ENCODE measurements around the gene HIPK2.

The HIPK2 gene

DNA sequence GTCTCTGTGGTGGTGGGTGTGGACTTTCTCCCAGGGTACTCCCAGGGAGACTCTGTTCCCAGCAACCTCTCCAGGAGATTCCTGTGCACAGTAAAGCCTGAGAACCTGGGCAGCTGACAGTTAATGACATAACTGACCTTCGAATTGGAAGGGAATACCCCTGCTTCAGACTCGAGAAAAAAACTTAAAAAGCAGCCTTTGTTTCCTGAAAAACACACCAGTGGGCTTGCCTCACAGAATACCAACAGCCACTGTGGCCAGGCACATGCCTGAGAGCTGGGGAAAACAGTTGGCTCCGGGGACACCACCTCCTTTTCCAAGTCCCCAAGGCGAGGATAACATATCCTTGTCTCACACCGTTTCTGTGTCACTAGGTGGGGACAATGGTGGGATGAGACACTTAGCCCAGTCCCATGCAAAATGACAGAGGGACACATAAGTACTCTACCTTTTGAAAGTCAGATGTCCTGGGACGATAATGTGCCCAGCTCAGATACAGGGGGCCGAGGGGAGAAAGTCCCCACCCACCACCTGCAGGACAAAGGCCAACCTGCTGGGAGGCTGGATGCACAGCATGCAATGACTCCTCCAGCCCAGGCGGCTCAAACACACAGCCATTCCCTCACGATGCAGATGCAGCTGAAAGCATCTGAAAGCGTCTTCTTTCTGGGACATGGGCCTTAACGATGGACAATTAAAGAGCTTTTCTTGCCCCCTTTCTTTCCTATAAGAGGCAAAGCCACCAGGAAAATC lies 65.6 kb downstream of the HIPK2 start:
- DNase-seq = no peak

DNA sequence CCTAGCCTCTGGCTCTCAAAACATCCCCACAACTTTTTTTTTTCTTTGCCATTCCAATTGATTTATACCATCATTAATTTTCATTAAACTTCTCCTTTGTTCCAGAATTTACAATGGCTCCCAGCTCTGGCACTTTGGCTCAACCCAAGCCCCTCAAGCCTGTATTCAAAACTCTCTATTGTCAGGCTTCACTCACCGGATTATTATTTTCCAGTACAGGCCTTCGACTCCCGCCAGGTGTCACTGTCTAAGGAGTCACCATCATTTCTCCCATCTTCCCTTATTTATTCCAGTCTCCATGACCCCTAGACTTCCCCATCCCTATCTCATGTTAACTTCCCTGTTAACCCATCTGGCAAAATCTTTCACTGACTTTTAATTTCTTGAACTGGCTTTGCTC lies 67.8 kb downstream of the HIPK2 start:
- DNase-seq = no peak

DNA sequence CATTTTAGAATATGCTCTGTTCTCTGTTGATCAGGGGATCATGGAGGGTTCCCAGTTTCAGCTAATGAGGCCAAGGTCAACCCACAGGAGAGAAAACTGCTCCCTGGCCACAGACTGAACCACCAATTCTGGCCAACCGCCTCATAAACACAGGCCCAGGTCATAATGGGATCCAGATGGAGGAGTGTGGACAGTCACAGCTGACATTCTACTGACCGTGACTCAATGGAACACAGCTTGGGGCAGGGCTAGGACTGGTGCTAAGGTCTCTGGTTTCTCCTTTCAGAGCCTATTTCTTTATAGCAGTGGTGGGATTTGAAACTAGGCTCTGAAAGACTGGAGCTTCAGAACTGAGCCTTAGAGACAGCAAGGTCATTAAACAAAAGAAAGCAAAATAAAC lies 68.3 kb downstream of the HIPK2 start:
- no peak for DNase-seq

DNA sequence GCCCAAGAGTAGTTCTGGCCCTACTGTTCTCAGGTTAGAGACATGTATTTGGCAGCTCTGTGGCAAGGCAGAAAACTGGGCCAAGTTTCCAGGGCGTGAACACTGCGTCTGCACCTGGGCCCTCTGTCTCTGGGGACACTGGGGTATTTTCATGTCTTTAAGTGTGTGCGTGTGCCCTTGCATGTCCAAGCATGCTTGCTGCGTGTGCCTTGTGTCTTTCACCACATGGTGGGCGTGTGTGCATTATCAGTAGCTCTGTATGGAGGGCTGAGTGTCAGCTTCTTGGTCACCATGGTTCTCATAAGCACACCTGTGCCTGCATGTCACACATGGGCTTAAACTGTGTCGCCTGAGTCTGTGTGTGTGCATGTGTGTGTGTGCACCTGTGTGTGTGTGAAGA lies 69.3 kb downstream of the HIPK2 start:
- peak; percentile 77 for DNase-seq

DNA sequence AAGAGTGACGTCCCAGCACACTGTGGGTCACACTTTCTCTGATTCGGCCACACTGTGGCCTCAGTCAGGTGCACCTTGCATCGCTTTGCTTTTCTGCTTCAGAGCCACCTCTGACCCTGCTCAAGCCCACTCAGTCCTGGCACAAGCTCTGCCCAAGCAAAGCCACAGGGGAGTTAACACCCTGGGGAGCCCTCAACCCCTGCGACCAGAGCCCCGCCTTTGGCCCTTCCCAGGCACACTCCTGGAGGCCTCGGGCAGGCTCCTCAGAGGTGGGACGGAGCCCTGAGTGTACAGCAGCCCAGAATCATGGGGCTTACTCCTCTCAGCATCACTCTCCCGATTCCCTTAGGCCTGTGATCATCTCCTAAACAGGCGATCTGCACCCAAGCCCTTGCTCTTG lies 71.0 kb downstream of the HIPK2 start:
- no peak for DNase-seq

DNA sequence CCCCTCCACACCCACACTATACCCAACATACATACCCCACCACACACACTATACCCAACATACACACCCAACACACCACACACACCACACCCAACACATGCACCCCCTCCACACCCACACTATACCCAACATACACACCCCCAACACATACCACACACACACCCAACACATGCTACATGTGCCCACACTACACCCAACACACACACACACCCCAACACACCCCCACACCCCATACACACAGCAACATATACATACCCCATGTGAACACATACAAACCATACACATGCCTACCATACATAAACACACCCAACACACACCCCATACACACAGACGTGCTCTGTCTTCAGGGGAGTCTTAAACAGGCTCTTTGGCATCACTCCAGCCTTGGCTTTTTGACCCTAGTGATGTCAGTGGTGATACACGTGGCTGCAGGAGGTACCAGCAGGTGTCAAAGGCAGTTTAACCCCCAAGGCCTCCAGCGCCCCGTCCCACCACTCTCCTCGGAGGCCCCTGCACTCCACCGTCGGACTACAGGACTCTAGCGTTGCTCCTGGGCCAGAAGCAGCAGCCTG lies 73.4 kb downstream of the HIPK2 start:
- DNase-seq = no peak

DNA sequence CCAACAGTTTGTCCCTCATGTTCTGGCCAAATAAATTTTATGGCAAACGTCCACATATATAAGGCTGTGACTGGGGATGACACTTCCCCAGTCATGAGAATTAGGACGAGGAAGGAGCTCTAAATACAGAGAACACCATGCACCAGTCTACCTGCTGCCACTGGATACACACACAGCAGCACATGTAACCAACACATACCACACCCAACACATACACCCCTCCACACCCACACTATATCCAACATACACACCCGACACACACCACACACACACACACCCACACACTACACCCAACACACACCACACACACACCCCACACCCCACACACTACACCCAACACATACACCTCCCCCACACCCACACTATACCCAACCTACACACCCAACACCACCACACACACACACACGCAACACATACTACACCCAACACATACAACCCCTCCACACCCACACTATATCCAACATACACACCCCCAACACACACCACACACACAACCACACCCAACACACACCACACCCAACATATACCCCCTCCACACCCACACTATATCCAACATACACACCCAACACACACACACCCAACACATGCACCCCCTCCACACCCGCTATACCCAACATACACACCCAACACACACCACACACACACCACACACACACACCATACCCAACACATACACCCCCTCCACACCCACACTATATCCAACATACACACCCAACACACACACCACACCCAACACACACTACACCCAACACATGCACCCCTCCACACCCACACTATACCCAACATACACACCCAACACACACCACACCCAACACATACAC lies 74.1 kb downstream of the HIPK2 start:
- DNase-seq = no peak

DNA sequence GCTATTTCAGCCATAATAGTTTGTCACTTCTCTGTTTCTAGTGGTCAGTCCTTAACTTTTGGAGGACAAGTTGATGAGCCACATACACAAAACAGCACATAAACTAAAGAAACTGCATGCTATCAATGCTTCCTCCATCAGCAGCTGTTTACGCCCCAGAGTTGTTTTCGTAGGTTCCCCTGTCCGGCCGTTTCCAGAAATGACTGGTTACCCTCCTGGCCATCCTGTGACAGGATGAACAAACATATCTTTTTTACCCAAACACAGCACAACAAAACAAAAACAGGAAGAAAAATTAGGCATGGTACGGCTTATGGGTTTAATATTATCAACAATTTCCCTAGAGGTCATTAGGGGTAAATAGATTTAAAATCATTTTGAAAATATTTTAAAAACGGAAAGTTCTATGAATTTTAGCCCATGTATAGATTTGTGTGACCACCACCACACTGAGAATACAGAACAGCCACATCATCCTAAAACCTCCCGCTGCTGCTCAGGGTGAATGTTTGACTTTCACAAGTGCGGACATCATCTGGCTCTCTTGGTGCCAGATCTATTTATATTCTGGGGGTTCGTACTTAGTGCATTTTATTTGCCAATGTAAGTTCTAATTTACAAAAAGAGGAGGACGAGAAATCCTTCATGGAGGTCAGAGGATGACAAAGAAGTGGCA lies 74.8 kb downstream of the HIPK2 start:
- DNase-seq = no peak

DNA sequence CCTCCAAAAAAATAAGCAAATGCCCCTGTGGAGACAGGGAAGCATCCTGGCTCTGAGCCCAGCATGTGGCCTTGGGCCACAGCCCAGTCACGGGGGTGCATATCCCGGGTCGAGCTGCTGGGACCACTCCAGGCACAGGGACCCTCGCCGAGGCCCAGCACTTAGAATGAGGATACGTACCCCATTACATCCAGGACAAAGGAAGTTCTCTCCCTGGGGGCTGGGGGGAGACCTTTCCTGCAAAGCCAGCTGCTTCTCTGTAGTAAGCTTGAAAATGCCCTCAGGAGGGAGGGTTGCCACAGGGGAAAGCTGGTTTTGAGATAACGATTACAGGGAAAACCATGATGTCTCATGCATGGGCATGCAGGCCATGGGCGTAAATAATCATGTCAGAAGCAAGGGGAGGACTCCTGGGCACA lies 75.5 kb downstream of the HIPK2 start:
- no peak for DNase-seq

DNA sequence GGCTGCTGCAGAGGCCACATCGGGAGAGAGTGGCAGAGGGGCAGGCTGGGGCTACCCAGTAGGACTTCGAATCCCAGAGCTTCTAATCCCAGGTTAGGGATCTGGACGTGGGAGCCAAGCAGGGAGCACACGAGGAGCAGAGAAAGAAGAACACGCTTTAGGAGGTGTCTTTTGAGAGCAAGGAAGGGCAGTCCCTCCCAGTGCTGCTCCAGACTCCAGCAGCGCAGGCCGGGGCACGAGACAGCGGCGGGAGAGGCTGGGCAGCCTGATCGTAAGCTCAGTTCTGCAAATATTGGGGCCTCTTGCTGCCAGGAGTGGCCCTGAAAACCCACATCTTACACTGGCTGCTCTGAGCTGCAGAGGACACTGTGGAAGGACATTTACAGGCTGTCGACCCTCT lies 75.9 kb downstream of the HIPK2 start:
- DNase-seq = no peak

DNA sequence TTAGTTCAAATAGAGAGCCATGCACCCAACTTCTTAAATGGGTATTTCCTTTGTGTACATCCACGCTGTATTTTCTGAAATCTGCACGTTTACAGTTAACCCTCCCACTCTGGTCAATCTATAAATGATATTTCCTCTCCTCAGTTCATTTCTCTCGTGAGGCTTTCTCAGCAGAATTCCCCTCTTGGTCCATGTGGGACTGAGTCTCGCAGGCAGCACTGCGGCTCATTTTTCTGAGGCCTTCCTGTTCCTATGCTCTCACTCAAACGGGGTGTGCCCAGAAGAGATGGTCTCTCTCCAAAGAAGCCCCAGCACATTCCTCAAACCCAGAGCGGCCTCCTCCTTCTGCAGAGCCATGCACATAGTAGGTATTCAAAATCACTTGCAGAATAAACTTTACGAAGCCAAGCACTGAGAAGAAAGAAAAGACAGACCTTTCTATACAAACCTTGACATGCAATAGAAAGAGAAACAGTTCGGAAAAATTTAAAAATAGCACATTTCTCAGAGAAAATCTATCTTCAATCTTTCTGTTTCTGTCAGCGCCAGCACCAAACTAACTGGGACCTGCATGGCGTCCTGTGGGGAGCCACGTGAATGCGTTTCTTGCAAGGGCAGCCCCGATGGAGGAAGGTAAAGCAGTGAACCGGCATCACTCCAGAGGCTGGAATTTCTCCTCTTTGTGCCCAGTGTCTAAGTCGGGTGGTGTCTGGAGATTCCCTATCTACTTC lies 77.1 kb downstream of the HIPK2 start:
- no peak for DNase-seq

DNA sequence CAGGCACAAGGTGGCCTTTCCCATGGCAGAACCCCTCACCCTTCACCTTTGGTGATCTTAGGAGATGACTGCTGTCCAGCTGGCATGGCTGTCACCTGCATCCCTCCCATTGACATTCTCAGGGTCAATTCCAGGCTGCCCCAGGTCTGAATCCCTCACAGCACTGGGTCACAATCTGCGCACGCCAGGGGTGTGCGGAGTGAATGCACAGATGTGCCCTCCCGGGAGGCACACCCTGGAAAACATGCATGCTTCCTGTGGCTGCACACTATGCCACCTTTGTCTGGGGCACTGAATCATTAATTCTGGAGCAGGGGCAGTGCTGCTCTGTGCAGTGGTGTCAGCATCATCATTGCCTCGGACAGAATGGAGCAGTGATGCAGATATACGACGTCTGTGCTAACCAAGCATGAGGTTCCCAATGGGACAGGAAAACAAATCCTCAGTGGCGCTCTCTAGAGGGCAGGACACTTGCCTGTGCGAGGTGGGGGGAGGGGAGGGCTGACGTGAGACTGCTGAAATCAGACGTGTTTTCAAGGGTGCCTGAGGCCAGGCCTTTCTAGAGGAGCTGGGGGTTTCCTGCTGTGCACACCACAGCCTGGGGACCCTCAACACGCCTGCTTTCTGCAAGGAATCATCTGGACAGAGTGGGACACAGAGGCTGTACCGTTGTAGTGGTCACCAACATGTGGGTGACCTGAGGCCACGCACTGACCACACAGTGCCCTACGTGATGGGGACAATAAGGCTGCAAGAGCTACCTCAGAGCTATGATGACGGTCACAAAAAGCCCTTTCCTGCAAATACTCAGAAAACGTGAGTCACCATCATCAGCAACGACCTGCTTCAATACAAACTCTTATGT lies 77.9 kb downstream of the HIPK2 start:
- no peak for DNase-seq

DNA sequence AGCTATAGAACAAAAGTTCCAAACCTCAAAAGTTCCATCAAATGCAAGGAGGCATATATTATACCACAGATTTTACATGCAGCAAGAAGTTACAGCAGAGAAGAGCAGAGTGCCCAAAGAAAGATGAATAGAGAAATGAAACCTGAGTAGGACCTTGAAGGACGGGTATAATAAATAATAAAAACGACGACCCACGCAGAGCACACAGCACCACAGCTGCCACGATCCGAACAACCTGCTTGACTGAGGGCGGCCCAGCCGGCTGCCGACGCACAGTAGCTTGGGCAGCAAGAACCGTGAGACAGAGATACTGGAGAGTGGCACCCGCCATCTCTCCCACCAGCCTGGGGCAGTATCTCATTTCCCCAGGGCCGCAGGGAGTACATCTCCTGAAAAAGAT lies 79.0 kb downstream of the HIPK2 start:
- no peak for DNase-seq

DNA sequence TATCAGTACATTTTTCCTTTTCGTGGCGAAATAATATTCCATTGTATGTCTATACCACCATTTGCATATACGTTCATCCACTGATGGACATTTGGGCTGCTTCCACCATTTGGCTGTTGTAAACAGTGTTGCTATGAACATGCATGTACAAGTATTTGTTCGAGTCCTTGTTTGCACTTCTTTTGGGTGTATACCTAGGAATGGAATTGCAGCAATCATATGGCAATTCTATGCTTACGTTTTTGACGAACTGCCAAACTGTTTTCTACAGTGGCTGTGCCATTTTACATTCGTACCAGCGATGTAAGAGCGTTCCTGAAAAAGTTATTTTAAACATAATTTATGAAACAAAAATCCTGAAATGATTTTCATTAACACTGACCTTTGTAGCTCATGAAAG lies 79.5 kb downstream of the HIPK2 start:
- DNase-seq = no peak

DNA sequence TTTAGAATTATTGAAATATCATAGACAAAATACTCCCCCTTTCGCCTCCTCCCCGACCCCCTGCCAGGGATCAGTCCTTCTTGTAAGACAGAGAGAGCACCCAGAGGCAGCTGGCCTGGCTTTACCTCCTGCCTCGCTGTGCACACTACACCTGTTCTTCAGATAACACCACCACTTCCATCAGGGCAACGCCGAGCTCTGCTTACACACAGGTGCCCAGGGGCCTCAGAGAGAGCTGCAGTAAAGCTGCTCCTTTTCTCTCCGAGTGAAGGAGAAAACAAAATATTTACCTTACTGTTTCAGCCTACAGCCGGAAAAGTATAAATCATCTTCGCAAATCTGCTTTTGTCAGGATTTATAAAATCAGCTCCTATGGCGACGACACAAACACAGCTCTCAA lies 80.7 kb downstream of the HIPK2 start:
- DNase-seq = no peak

DNA sequence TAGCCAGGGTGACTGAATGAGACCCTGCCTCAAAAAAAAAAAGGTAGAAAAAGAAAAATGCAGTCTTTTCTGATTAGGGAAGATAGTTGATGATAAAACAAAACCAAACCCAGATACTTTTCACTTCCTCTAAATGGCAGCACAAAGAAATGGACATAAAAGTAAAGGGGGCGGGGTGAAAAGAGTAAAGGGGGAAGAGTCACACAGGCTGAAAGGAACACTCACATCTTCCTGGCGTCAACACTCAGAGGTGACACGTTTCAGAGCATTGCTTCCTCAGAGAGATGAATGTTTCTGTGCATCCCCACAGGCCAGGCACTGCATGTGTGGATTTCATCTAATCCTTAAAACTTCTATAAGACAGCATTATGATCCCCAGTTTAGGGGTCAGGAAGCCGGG lies 81.2 kb downstream of the HIPK2 start:
- DNase-seq = no peak

DNA sequence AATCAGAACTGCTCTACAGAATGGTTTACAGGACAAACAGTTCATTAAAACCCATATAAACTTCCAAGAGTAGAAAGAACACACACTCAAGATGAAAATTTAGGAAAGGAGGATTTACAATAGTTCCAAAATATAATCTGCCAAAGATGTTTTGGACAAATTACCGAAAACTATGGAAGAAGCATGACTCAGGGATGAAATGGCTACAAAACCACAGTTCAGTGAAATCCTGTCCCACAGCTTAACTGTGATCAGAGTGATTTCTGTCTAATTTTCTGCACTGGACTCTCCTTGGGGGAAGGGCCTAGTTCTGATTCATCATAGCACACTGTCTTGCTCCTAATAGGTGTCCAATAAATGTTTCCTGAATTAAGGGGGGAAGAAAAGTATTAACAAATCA lies 82.2 kb downstream of the HIPK2 start:
- DNase-seq = no peak

DNA sequence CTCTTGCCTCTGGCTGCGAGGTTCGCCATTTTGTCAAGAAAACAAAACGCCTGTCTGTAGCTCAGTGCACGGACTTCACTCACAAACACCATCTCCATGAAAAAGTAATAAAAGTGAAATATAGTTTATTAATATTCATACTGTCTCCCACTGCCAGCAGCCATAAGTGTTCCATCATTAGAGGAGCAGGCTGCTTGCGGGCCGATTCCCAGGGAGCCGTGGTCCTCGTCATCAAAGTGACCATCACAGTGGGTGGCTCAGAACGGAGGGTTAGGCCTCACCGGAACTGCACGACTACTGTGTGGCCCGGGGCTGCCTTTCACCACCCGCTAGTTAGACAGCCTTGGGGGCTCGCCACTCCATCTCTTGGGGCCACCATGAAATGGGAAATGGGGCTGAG lies 82.7 kb downstream of the HIPK2 start:
- DNase-seq = no peak

DNA sequence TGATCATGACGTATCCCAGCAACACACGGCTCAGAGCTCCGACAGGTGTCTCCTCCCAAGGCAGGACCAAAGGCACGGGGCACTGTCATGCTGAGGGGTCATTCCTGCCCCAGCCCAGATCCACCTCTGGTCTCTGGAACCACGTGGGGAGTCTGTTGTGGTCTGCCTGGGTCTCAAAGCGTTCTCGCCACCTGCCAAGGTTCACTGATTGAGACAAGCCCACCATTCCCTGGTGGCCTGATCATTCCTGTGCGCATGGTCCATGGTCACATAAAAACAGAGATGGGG lies 83.5 kb downstream of the HIPK2 start:
- no peak for DNase-seq

DNA sequence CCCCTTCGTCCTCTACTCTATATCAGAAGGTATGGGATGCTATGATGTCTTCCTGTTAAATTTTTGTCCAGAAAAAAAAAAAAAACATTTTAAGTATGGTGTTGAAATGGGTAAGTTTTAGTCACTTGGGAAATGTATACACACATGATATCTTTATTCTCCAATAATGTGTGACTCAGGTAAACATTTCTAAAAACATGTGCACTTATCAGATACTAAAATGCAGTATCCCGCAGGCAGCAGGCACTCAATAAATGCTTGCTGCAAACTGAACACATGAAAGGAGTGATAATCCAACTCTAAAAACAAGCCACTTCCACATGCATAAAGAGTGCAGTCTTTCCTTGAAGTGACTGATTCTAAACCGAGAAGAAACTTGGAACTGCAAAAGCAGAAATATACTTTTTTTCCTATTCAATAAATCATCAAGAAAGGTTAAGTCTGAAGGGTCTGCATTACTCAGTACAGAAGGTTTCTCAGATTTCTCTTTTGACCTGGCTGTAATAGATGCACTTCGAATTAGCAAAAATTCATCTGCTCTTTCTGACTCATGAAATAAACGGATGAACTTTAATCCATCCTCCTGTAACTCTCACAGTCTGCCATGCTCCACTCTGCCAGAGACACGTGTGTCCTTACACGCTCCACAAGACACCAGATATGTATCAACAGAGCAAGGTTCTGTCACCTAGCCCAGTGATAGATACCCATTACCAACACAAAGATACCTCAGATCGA lies 84.0 kb downstream of the HIPK2 start:
- no peak for DNase-seq

DNA sequence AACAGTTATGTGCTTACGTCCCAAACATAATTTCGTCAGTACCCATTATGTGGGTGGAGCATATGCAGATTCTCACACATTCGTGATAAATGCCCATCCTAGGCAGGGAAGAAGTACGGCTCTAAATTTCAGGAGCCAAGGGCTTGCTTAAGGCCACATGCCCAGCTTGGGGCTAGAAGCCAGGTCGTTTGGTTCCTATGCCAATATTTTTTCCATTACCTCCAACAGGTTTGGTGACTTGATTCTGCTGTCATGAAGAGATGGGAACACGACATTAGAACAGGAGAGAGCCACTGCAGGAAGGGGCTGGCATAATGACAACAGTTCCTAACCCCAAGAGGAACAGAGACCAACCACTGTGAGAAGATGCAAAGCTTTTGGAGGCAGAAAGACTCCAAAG lies 85.1 kb downstream of the HIPK2 start:
- DNase-seq = no peak

All from NCI-H1436 (cell line).